Stimulated activated naive CD8-positive, alpha-beta T cell treated with anti-CD3 and anti-CD28 coated beads, Interleukin-15, Interleukin-2, amounts not matched to agents 100 ng/mL and 50 ng/mL, for 24 hours (primary cell): Measurements from ENCODE around the gene CPNE7.

ENCODE experiments used
- H3K27ac Mint-ChIP-seq: one replicate; pipeline ENCODE4 v1.8.0; 2021; ENCODE audit warnings: mild to moderate bottlenecking, mixed read lengths
- H3K27me3 Mint-ChIP-seq: one replicate; pipeline ENCODE4 v1.8.0; 2021; ENCODE audit warnings: mixed read lengths
- H3K36me3 Mint-ChIP-seq: one replicate; pipeline ENCODE4 v1.8.0; 2021; ENCODE audit warnings: low read depth, mixed read lengths
- H3K4me1 Mint-ChIP-seq: one replicate; pipeline ENCODE4 v1.8.0; 2021; ENCODE audit warnings: low read depth, mixed read lengths
- H3K4me3 Mint-ChIP-seq: one replicate; pipeline ENCODE4 v1.8.0; 2021; ENCODE audit warnings: mild to moderate bottlenecking, mixed read lengths
- H3K9me3 Mint-ChIP-seq: one replicate; pipeline ENCODE4 v1.8.0; 2021; ENCODE audit warnings: mixed read lengths

CPNE7 gene

GRCh38 chr16:89610108-89610453 is 34.5 kb downstream of the CPNE7 start:
- H3K4me3 Mint-ChIP-seq = no peak overlapping the region
- no peaks in the 10 kb centered on the region for H3K36me3 Mint-ChIP-seq
- H3K27me3 Mint-ChIP-seq = no peaks in the 10 kb centered on the region
- H3K4me1 Mint-ChIP-seq = no peaks in the 10 kb centered on the region
- H3K27ac Mint-ChIP-seq = no peak overlapping the region
- H3K9me3 Mint-ChIP-seq = no peaks in the 10 kb centered on the region

DNA sequence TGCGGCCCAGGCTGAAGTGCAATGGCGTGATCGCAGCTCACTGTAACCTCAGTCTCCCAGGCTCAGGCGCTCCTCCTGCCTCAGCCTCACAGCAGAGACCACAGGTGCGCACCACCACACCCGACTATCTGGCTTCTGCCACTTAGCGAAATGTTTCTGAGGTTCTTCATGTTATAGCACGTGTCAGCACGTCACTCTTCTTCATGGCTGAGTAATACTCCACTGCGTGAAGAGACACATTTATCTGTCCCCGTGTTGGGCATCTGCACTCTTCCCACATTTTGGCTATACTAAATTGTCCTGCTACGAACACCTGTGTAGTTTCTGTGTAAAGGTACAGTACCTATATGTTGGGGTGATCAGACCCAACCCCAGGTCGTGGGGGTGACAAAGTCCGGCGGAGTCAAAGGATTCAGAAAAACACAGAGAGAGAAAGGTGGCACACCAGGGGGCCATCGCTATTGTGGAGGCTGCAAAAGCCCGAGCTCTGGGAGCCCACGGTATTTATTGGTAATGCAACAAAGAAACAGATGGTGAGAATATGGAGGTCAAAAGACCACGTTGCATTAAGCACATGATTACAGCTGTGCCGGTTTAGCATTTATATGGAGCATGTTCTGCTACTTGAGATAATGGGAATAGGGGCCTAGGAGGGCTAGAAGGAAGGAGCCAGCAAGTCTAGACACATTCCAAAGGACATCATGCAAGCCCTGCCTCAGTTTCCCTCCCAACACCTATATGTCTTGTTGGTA is 37.0 kb downstream of the CPNE7 start:
- peaks cover 13% of the 10 kb centered on the region for H3K4me1 Mint-ChIP-seq
- no peaks in the 10 kb centered on the region for H3K9me3 Mint-ChIP-seq
- no peaks in the 10 kb centered on the region for H3K27me3 Mint-ChIP-seq
- H3K4me3 Mint-ChIP-seq = no peak overlapping the region
- no peaks in the 10 kb centered on the region for H3K36me3 Mint-ChIP-seq
- no peak overlapping the region for H3K27ac Mint-ChIP-seq

GRCh38 chr16:89613231-89613953 is 37.8 kb downstream of the CPNE7 start, which contains the start of gene DPEP1:
Gene DPEP1 (plus strand): TSS chr16:89613642. CDS start chr16:89630411, 16,769 bp downstream.
- Mint-ChIP-seq H3K9me3 (no peaks in the 10 kb centered on the region), H3K27me3 (no peaks in the 10 kb centered on the region), H3K27ac (no peak within 1 kb of the TSS), H3K36me3 (no peaks in the 10 kb centered on the region), H3K4me1 (peaks cover 13% of the 10 kb centered on the region), H3K4me3 (no peak within 1 kb of the TSS)

- no peaks in the 10 kb centered on the region for H3K27me3 Mint-ChIP-seq
- H3K36me3 Mint-ChIP-seq = no peaks in the 10 kb centered on the region
- H3K27ac Mint-ChIP-seq = no peak overlapping the region
- H3K9me3 Mint-ChIP-seq = no peaks in the 10 kb centered on the region
- no peak overlapping the region for H3K4me3 Mint-ChIP-seq
- H3K4me1 Mint-ChIP-seq = peaks cover 13% of the 10 kb centered on the region
These were observed 38.4 kb downstream of the CPNE7 start for GRCh38 chr16:89613954-89614459.

DNA sequence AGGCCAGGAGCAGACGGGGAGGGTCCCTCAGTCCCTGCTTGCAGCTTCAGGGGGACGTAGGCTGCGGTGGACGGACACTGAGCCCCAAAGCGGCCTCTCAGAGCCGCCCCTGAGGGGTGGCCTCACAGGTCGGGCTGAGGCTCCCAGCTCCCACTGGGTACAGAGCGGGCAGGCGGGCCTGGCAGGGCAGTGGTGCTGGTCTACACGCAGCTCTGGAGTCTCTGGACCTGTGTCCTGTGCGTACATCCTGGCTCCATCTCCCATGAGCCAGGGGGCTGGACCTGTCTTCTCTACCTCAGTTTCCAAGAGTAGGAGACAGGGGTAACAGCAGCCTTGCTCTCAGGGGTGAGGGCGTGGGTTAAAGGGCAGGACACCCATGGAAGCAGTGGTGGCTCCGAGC is 39.6 kb downstream of the CPNE7 start:
- Mint-ChIP-seq H3K27me3 (no peaks in the 10 kb centered on the region), H3K27ac (no peak overlapping the region), H3K4me3 (no peak overlapping the region), H3K4me1 (peaks cover 13% of the 10 kb centered on the region), H3K9me3 (no peaks in the 10 kb centered on the region), H3K36me3 (no peaks in the 10 kb centered on the region)

DNA sequence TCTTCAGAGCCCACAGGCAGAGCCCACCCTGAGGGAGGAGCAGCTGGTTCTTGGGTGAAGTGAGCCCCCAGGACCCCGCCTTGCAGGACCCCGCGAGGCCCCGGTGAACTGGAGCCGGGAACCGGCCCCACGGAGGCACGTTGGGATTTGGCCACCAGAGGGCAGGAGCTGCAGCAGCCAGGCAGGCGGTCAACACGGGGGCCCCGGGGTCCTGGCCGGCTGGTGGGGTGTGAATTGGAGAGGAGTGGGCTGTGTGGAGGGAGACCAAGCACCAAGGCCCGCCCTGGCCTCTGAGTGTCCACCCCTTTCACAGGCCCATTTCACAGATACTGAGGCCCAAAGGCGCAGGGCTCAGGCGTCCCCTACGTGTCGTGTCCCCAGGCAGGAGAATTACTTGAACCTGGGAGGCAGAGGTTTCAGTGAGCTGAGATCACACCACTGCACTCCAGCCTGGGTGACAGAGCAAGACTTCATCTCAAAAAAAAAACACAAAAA is 40.1 kb downstream of the CPNE7 start:
- peaks cover 13% of the 10 kb centered on the region for H3K4me1 Mint-ChIP-seq
- no peak overlapping the region for H3K27ac Mint-ChIP-seq
- no peaks in the 10 kb centered on the region for H3K9me3 Mint-ChIP-seq
- no peak overlapping the region for H3K4me3 Mint-ChIP-seq
- H3K36me3 Mint-ChIP-seq = no peaks in the 10 kb centered on the region
- no peaks in the 10 kb centered on the region for H3K27me3 Mint-ChIP-seq

- Mint-ChIP-seq H3K36me3 (no peaks in the 10 kb centered on the region), H3K9me3 (no peaks in the 10 kb centered on the region), H3K4me3 (peak overlapping the region; percentile 43), H3K4me1 (peaks cover 13% of the 10 kb centered on the region), H3K27me3 (no peaks in the 10 kb centered on the region), H3K27ac (peak overlapping the region; percentile 65)
These were observed 41.1 kb downstream of the CPNE7 start for GRCh38 chr16:89616623-89617022.

GRCh38 chr16:89617036-89617435 is 41.5 kb downstream of the CPNE7 start:
- Mint-ChIP-seq H3K9me3 (no peaks in the 10 kb centered on the region), H3K27ac (peak overlapping the region; percentile 65), H3K27me3 (peaks cover under 1% of the 10 kb centered on the region), H3K4me1 (peaks cover 13% of the 10 kb centered on the region), H3K4me3 (peak overlapping the region; percentile 43), H3K36me3 (no peaks in the 10 kb centered on the region)

DNA sequence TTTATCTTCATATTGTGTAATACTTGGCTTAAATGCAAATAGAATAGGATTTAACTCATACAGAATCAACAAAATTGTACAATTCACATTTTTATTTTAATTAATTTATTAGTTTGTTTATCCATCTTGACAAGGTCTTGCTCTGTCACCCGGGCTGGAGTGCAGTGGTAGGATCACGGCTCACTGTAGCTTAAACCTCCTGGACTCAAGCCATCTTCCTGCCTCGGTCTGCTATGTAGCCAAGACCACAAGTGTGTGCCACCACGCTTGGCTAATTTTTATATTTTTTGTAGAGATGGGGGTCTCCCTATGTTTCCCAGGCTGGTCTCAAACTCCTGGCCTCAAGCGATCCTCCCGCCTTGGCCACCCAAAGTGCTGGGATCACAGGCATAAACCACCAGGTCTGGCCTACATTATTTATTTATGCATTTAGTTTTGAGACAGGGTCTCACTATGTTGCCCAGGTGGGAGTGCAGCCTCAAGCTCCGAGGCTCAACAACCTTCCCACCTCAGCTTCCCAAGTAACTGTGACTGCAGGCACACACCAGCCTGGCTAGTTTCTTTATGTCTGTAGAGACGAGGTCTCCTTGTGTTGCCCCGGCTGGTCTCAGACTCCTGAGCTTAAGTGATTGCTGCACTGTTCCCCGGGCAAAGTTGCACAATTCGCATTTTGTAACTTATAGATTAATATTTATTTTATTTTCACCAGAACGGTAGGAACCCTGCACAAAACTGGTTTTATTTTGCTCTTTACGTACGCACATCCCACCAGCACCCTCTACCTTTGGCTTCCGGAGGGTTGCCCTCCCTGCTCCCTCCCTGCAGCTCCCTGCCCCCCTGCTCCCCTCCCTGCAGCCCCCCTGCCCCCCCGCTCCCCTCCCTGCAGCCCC is 42.8 kb downstream of the CPNE7 start:
- Mint-ChIP-seq H3K4me1 (peaks cover 13% of the 10 kb centered on the region), H3K27ac (no peak overlapping the region), H3K36me3 (no peaks in the 10 kb centered on the region), H3K4me3 (no peak overlapping the region), H3K9me3 (no peaks in the 10 kb centered on the region), H3K27me3 (peaks cover 8% of the 10 kb centered on the region)

DNA sequence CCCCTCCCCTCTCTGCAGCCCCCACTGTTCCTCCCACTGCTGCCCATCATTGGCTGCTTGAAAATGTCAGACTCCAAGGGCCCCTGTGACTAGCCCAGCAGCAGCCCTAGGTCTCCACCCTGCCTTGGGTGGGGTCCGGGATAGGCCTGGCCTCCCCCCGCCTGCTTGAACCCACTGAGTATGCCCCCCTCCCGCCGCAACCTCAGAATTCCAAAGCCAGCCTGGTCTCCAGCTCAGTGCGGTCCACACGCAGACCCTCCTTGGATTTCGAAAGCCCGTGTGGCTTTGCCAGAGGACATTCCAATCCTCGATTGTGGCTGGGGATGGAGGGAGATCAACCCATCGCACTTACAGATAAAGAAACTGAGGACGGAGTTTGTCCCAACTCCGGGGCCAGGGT is 44.3 kb downstream of the CPNE7 start:
- H3K9me3 Mint-ChIP-seq = no peaks in the 10 kb centered on the region
- no peak overlapping the region for H3K27ac Mint-ChIP-seq
- no peaks in the 10 kb centered on the region for H3K36me3 Mint-ChIP-seq
- H3K27me3 Mint-ChIP-seq = peaks cover 20% of the 10 kb centered on the region
- no peak overlapping the region for H3K4me3 Mint-ChIP-seq
- peaks cover 13% of the 10 kb centered on the region for H3K4me1 Mint-ChIP-seq

GRCh38 chr16:89620406-89620841 is 44.9 kb downstream of the CPNE7 start:
- Mint-ChIP-seq H3K27ac (no peak overlapping the region), H3K27me3 (peaks cover 26% of the 10 kb centered on the region), H3K4me3 (no peak overlapping the region), H3K36me3 (no peaks in the 10 kb centered on the region), H3K9me3 (no peaks in the 10 kb centered on the region), H3K4me1 (peaks cover 13% of the 10 kb centered on the region)

DNA sequence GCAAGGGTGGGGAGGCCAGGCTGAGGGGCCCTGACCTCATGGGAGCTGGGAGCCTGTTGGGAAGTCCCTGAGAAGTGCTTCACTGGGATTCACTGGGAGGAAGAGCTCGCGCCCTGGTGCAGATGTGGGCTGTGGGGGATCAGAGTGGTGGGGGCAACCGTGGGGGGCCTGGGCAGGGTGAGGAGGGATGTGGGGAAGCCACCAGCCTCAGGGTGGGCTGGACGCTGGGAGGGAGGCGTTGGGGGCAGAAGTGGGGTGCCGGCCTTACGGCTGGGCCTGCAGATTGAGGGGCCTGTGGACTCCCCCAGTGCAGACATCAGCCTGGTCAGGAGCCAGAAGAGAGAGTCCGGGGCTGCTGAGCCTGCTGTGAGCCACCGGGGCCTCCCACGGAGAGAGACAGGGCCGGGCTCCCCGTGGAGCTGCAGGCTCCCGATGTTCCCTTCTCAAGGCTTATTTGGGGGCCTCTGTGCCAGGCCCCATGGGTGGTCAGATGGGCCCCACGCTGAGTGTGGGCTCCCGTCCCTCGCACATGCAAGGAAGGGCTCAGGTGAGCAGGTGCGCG is 45.7 kb downstream of the CPNE7 start:
- no peaks in the 10 kb centered on the region for H3K9me3 Mint-ChIP-seq
- no peaks in the 10 kb centered on the region for H3K36me3 Mint-ChIP-seq
- no peak overlapping the region for H3K4me3 Mint-ChIP-seq
- H3K27ac Mint-ChIP-seq = no peak overlapping the region
- H3K4me1 Mint-ChIP-seq = peaks cover 11% of the 10 kb centered on the region
- peaks cover 26% of the 10 kb centered on the region for H3K27me3 Mint-ChIP-seq

- Mint-ChIP-seq H3K27ac (no peak overlapping the region), H3K9me3 (no peaks in the 10 kb centered on the region), H3K27me3 (peaks cover 26% of the 10 kb centered on the region), H3K4me1 (peaks cover 4% of the 10 kb centered on the region), H3K36me3 (no peaks in the 10 kb centered on the region), H3K4me3 (no peak overlapping the region)
These were observed 46.3 kb downstream of the CPNE7 start for GRCh38 chr16:89621698-89622409.
